Right atrium auricular region (tissue), 2 donors: Measurements from ENCODE around the gene SCMH1. TPM values are rescaled to one million over a fixed set of nuclear protein-coding genes. Genes with fewer than 3 reads are reported as not detected.

Experiments
- DNase-seq: peaks from one replicate; pipeline ENCODE4 v3.0.0-alpha.2; 2019; ENCODE audit warnings: low spot score
- H3K27ac ChIP-seq, 2 donors: fragments of 200-600 bp; sonication (generic); 1 replicate in 1 of 2; 2 replicates in 1 of 2; pipeline ENCODE4 v1.5.1; 2016 to 2019
- H3K27me3 ChIP-seq, 2 donors: fragments of 200-600 bp; sonication (generic); one replicate each; pipeline versions ENCODE4 v1.5.1 to v1.6.0; 2017 to 2019
- H3K36me3 ChIP-seq: fragments of 200-600 bp; sonication (generic); one replicate; pipeline ENCODE4 v1.5.1; 2016
- H3K4me1 ChIP-seq, 2 donors: fragments of 200-600 bp; sonication (generic); one replicate each; pipeline versions ENCODE4 v1.5.1 to v1.6.0; 2017 to 2019
- H3K4me3 ChIP-seq, 2 donors: fragments of 200-600 bp; sonication (generic); 1 replicate in 1 of 2; 2 replicates in 1 of 2; pipeline ENCODE4 v1.5.1; 2017 to 2019; ENCODE audit warnings: mild to moderate bottlenecking in 1 of 2, moderate library complexity in 1 of 2
- H3K9me3 ChIP-seq, 2 donors: fragments of 200-600 bp; sonication (generic); one replicate each; pipeline ENCODE4 v1.5.1; 2019
- CTCF ChIP-seq, 2 donors: fragments of 200-600 bp; sonication (generic); IDR thresholded peaks; one replicate each; pipeline ENCODE4 v1.5.1; 2019; ENCODE audit warnings: antibody characterized with exemption in 2 of 2
- total RNA-seq, 2 donors: library from RNA; depleted of rRNA; stranded (reverse); fragments of >200 nt; gene quantifications; one replicate each; pipeline ENCODE4 v1.1.0, GENCODE V29; 2016

The SCMH1 gene
- total RNA-seq = 10 to 100 TPM; 50.1 to 62.5 TPM

- H3K36me3 ChIP-seq = no peaks in the 10 kb centered on the region
- peak within 1 kb of the TSS; percentile 97 to 99 for H3K27ac ChIP-seq
- DNase-seq = no peak
- no peak for TF ChIP-seq CTCF (IDR thresholded peaks at IDR 0.05)
- H3K4me1 ChIP-seq = peaks cover 0 to 38% of the 10 kb centered on the region in 2 donors
- no peaks in the 10 kb centered on the region for H3K9me3 ChIP-seq
- H3K27me3 ChIP-seq = no peaks in the 10 kb centered on the region
- peak within 1 kb of the TSS; percentile 90 to 92 for H3K4me3 ChIP-seq
Measured at GRCh38 chr1:41241749-41242341, at the start of gene SCMH1. TSS of gene SCMH1 (minus strand) at chr1:41242306. CDS start at chr1:41186133, 56,173 bp downstream.

- no peaks in the 10 kb centered on the region for H3K27me3 ChIP-seq
- no peaks in the 10 kb centered on the region for H3K9me3 ChIP-seq
- H3K4me1 ChIP-seq = no peaks in the 10 kb centered on the region
- H3K36me3 ChIP-seq = no peaks in the 10 kb centered on the region
- H3K27ac ChIP-seq = no peak overlapping the region
- no peak for DNase-seq
- no peak overlapping the region for H3K4me3 ChIP-seq
- no peak for TF ChIP-seq CTCF (IDR thresholded peaks at IDR 0.05)
Measured at GRCh38 chr1:41291195-41291594, 49.1 kb upstream of the SCMH1 start.

- Histone ChIP-seq H3K4me1 (peaks cover 0 to 5% of the 10 kb centered on the region in 2 donors), H3K27ac (no peak overlapping the region), H3K27me3 (no peaks in the 10 kb centered on the region), H3K4me3 (no peak overlapping the region), H3K9me3 (no peaks in the 10 kb centered on the region), H3K36me3 (no peaks in the 10 kb centered on the region)
- DNase-seq = no peak
- TF ChIP-seq CTCF (IDR thresholded peaks at IDR 0.05) = no peak
Measured at GRCh38 chr1:41289196-41289595, 47.1 kb upstream of the SCMH1 start.

- Histone ChIP-seq H3K27ac (no peak overlapping the region), H3K4me1 (peaks cover 0 to 16% of the 10 kb centered on the region in 2 donors), H3K9me3 (no peaks in the 10 kb centered on the region), H3K4me3 (no peak overlapping the region), H3K27me3 (no peaks in the 10 kb centered on the region), H3K36me3 (no peaks in the 10 kb centered on the region)
- TF ChIP-seq CTCF (IDR thresholded peaks at IDR 0.05) = no peak
- no peak for DNase-seq
Measured at GRCh38 chr1:41286992-41287391, 44.9 kb upstream of the SCMH1 start.

GRCh38 chr1:41286486-41286885 is 44.4 kb upstream of the SCMH1 start:
- DNase-seq = no peak
- no peak for TF ChIP-seq CTCF (IDR thresholded peaks at IDR 0.05)
- Histone ChIP-seq H3K27ac (no peak overlapping the region), H3K4me3 (no peak overlapping the region), H3K9me3 (no peaks in the 10 kb centered on the region), H3K27me3 (no peaks in the 10 kb centered on the region), H3K36me3 (no peaks in the 10 kb centered on the region), H3K4me1 (peaks cover 0 to 16% of the 10 kb centered on the region in 2 donors)

GRCh38 chr1:41285818-41286217 is 43.7 kb upstream of the SCMH1 start:
- H3K9me3 ChIP-seq = no peaks in the 10 kb centered on the region
- peaks cover 0 to 16% of the 10 kb centered on the region in 2 donors for H3K4me1 ChIP-seq
- DNase-seq = no peak
- TF ChIP-seq CTCF (IDR thresholded peaks at IDR 0.05) = no peak
- no peak overlapping the region for H3K27ac ChIP-seq
- H3K27me3 ChIP-seq = no peaks in the 10 kb centered on the region
- no peaks in the 10 kb centered on the region for H3K36me3 ChIP-seq
- H3K4me3 ChIP-seq = no peak overlapping the region
